ENCODE data around the gene WDR5B.
"Not testable (repeated sequence)": the region's sequence is repeated elsewhere in the genome, so short reads cannot be mapped to it uniquely, and the experiment has no call there.

WDR5B gene

DNA sequence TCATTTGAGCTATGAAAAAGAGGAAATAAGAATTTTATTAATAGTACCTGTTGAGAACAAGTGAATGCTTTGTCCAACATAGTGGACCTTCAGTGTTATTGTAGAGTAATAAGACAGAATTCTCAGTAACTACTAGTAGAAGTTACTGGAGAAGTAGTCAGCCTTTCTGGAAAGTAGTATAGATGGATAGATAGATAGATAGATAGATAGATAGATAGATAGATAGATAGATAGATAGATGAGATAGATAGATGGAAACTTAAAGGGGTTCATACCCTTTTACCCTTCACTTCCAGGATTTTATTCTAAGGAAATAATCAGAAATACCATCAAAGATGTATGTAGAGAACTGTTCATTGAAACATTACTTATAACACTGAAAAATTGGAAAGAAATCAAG is 26.7 kb downstream of the WDR5B start:
- Histone ChIP-seq H3K9ac (ENCODE audit: low read depth, low read length) (no peak overlapping the region), H3K4me3 (ENCODE audit: low read depth, low read length) (no peak overlapping the region), H3K9me3 (ENCODE audit: control insufficient read depth, insufficient read depth, low read length) (no peaks in the 10 kb centered on the region), H3K27me3 (ENCODE audit: control insufficient read depth, insufficient read depth, low read length) (no peaks in the 10 kb centered on the region), H3K4me1 (ENCODE audit: control insufficient read depth, insufficient read depth, low read length) (no peaks in the 10 kb centered on the region), H3K36me3 (ENCODE audit: control insufficient read depth, insufficient read depth, low read length) (no peaks in the 10 kb centered on the region)

DNA sequence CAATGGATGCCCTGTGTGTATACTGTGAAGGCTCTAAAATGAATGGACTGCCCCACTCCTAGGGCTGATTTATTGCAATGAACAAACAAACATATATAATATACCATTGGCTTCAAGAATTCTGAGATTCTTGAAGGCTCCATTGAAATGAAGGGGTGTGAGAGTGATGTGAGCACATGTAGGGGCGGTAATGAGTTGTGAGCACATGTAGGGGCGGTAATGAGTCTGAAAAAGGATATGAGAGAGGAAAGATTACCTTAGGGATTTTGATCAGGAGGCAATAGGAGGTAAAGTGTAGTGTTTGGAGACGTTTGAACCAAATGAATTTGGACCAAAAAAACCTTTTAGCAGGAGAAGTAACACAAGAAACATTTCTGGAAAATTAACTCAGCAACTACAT is 28.2 kb downstream of the WDR5B start:
- no peaks in the 10 kb centered on the region for H3K27me3 ChIP-seq (ENCODE audit: control insufficient read depth, insufficient read depth, low read length)
- no peak overlapping the region for H3K9ac ChIP-seq (ENCODE audit: low read depth, low read length)
- no peaks in the 10 kb centered on the region for H3K9me3 ChIP-seq (ENCODE audit: control insufficient read depth, insufficient read depth, low read length)
- H3K36me3 ChIP-seq (ENCODE audit: control insufficient read depth, insufficient read depth, low read length), result no peaks in the 10 kb centered on the region
- no peaks in the 10 kb centered on the region for H3K4me1 ChIP-seq (ENCODE audit: control insufficient read depth, insufficient read depth, low read length)
- no peak overlapping the region for H3K4me3 ChIP-seq (ENCODE audit: low read depth, low read length)

DNA sequence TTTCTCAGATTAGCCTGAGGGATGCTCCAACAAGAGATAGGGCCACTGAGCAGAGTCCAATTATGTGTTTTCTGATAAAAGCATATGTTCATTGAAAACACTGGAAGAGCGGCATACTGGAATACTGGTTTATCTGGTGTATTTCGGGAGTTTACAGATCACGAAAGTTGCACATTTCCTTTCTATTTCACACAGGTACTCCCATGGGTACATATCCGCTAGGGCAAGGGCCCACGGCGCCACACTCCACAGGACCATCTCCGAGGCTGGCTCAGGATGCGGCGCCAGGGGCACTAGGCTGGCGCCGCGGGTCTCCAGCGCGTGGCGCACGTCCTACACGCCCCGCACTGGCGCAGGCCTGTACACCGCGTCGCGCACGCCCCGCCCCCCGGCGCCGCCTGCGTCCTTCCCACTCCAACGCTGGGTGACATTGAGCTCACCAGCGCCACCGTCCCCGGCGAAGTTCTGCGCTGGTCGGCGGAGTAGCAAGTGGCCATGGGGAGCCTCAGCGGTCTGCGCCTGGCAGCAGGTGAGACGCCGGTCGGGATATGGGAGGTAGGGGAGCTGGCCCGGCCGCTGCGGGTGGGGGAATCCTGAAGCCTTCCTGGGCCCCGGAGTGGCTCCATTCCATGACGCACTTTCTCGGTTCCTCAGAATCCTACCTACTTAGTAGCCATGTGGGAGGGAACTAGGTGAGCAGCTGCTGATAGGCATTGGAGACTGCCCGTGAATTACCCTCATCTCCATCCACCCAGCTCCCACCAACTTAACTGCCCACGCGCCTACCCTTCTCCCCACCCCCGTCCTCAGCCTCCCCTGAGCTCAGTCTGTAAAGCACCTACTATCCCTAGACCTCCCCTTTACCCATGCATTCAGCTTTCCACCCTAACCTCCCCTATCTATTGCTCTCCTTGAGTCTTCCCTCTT is 31.8 kb downstream of the WDR5B start, which contains the start of gene FAM162A:
Gene FAM162A (plus strand): TSS at position 412 of the 927 bp plus-strand sequence. CDS start 84 bp downstream, at position 496.
- Histone ChIP-seq H3K27me3 (ENCODE audit: control insufficient read depth, insufficient read depth, low read length) (no peaks in the 10 kb centered on the region), H3K9me3 (ENCODE audit: control insufficient read depth, insufficient read depth, low read length) (no peaks in the 10 kb centered on the region), H3K4me1 (ENCODE audit: control insufficient read depth, insufficient read depth, low read length) (no peaks in the 10 kb centered on the region), H3K36me3 (ENCODE audit: control insufficient read depth, insufficient read depth, low read length) (no peaks in the 10 kb centered on the region), H3K9ac (ENCODE audit: low read depth, low read length) (peak within 1 kb of the TSS; percentile 86), H3K4me3 (ENCODE audit: low read depth, low read length) (peak within 1 kb of the TSS; percentile 92)

DNA sequence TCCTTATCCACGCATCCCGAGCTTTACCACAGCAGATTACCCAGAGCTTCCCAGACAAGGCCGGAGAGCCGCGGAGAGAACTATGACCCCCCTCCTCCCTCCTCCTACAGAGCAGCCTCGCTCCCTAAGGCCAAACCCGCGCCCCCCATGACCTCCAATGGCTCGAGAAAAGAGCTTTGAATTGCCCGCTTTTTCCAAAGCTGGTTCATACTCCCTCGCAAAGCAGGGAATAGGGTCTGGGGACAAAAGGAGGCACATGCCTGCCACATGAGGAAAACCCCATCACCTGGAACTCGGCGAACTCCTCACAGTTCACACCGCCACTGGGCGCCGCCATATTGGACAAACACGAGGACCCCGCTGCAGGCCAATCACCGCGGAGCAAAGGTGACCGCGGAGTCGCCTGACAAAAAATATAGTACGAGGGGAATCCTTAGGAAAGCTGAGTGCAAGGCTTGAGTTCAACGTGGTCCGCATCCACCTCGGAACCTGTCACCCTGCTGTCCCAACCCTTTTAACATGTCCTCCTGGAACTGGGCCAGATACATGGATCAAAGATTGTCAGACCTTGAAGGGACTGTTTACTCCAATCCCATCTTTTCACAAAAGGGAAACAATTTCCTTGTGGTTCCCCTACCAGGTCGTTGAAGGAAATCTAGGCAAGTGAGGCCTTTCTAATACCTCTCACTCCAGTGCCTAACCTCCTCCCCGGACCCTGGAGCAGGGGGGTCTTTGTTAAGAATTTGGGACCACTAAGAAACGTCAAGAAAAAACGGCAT is 32.8 kb downstream of the WDR5B start, which contains the start of gene MIX23:
Gene MIX23 (minus strand): TSS at position 344 of the 779 bp plus-strand sequence. CDS start 7 bp downstream, at position 337.
- no peaks in the 10 kb centered on the region for H3K27me3 ChIP-seq (ENCODE audit: control insufficient read depth, insufficient read depth, low read length)
- H3K9ac ChIP-seq (ENCODE audit: low read depth, low read length), result peak within 1 kb of the TSS; percentile 86
- no peaks in the 10 kb centered on the region for H3K4me1 ChIP-seq (ENCODE audit: control insufficient read depth, insufficient read depth, low read length)
- H3K9me3 ChIP-seq (ENCODE audit: control insufficient read depth, insufficient read depth, low read length), result no peaks in the 10 kb centered on the region
- H3K36me3 ChIP-seq (ENCODE audit: control insufficient read depth, insufficient read depth, low read length), result no peaks in the 10 kb centered on the region
- peak within 1 kb of the TSS; percentile 92 for H3K4me3 ChIP-seq (ENCODE audit: low read depth, low read length)

DNA sequence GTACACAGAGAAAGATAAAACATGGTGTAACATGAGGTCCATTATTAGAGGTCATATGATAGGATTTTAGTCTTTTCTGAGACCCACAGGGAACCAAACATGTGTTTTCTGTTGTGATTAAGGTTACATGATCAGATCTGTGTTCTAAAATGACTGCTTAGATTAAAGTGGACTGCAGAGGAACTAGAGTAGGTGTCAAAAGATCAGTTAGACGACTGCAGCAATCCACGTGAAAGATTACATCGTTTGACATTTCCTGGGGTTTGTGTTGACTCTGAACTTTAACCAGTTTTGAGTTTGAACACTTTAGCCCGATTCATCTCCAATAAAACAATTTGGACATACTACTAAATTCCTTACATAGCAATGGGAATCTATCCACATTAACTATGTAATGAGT is 37.9 kb downstream of the WDR5B start:
- Histone ChIP-seq H3K27me3 (ENCODE audit: control insufficient read depth, insufficient read depth, low read length) (no peaks in the 10 kb centered on the region), H3K36me3 (ENCODE audit: control insufficient read depth, insufficient read depth, low read length) (no peaks in the 10 kb centered on the region), H3K4me1 (ENCODE audit: control insufficient read depth, insufficient read depth, low read length) (no peaks in the 10 kb centered on the region)

DNA sequence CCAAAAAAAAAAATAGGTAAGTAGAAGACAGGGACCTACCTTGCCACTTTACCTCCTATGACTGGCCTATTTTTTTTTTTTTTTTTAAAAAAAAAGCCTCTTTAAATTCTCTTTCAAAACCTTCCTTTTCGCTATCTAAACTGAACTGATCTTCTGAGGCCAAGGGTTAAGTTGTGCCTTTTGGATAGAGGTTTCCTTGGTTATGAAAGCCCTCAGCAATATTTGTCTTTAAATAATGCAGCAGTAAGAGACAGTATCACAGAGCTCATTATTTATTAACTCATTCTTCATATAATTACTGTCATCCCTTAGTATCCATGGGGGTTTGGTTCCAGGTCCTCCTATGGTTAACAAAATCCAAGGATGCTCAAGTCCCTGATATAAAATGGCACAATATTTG is 41.8 kb downstream of the WDR5B start:
- H3K9ac ChIP-seq (ENCODE audit: low read depth, low read length), result no peak overlapping the region
- no peaks in the 10 kb centered on the region for H3K27me3 ChIP-seq (ENCODE audit: control insufficient read depth, insufficient read depth, low read length)
- no peak overlapping the region for H3K4me3 ChIP-seq (ENCODE audit: low read depth, low read length)
- no peaks in the 10 kb centered on the region for H3K9me3 ChIP-seq (ENCODE audit: control insufficient read depth, insufficient read depth, low read length)
- no peaks in the 10 kb centered on the region for H3K4me1 ChIP-seq (ENCODE audit: control insufficient read depth, insufficient read depth, low read length)
- peaks cover 2% of the 10 kb centered on the region for H3K36me3 ChIP-seq (ENCODE audit: control insufficient read depth, insufficient read depth, low read length)

More for the DNA sequence above, 37.9 kb downstream of the WDR5B start:
- Histone ChIP-seq H3K9me3 (ENCODE audit: control insufficient read depth, insufficient read depth, low read length) (no peaks in the 10 kb centered on the region), H3K9ac (ENCODE audit: low read depth, low read length) (no peak overlapping the region), H3K4me3 (ENCODE audit: low read depth, low read length) (no peak overlapping the region)

DNA sequence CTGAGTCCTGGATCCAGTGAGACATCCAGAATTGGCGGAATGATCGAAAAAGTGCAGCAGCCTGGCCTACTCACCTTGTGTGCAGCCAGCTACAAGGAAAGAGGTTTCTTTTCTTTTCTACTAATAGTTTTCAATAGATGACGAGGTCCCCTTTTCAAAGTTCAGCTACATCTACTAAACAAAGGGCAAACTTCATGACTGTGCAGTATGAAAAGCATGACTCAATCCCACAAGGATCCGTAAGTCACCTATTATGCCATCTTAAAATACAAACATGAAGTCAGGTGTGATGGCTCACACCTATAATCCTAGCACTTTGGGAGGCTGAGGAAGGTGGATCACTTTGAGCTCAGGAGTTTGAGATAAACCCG is 49.5 kb downstream of the WDR5B start:
- Histone ChIP-seq H3K9me3 (ENCODE audit: control insufficient read depth, insufficient read depth, low read length) (no peaks in the 10 kb centered on the region), H3K9ac (ENCODE audit: low read depth, low read length) (no peak overlapping the region), H3K27me3 (ENCODE audit: control insufficient read depth, insufficient read depth, low read length) (no peaks in the 10 kb centered on the region), H3K4me1 (ENCODE audit: control insufficient read depth, insufficient read depth, low read length) (no peaks in the 10 kb centered on the region), H3K4me3 (ENCODE audit: low read depth, low read length) (no peak overlapping the region), H3K36me3 (ENCODE audit: control insufficient read depth, insufficient read depth, low read length) (peaks cover 2% of the 10 kb centered on the region)

DNA sequence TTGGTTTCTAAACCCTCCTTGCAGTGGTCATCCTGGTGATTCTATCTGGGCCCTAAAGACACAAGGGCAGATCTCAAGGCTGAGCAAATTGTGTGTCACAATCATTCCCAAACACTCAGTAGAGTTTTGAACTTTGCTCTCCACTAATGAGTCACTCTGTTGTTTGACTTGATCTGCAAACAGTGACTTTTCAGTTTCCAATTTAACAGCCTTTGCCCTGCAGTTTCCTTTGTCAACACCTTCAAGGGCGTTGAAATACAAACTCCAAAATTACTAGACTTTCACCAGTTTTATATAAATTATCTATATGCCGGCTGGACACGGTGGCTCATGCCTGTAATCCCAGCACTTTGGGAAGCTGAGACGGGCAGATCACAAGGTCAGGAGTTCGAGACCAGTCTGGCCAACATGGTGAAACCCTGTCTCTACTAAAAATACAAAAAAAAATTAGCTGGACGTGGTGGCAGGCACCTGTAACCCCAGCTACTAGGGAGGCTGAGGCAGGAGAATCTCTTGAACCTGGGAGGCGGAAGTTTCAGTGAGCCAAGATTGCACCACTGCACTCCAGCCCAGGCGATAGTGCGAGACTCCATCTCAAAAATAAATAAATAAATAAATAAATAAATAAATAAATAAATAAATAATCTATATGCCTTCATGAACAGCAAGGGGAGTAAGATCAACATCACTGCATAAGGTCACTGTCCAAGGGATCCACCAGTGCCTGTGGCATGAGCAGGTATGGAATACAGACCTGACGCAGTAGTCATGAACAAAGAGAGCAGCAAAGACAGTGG is 50.1 kb downstream of the WDR5B start:
- not testable (repeated sequence) for H3K9ac ChIP-seq (ENCODE audit: low read depth, low read length); H3K4me1 ChIP-seq (ENCODE audit: control insufficient read depth, insufficient read depth, low read length); H3K4me3 ChIP-seq (ENCODE audit: low read depth, low read length); H3K9me3 ChIP-seq (ENCODE audit: control insufficient read depth, insufficient read depth, low read length); H3K36me3 ChIP-seq (ENCODE audit: control insufficient read depth, insufficient read depth, low read length); H3K27me3 ChIP-seq (ENCODE audit: control insufficient read depth, insufficient read depth, low read length)

DNA sequence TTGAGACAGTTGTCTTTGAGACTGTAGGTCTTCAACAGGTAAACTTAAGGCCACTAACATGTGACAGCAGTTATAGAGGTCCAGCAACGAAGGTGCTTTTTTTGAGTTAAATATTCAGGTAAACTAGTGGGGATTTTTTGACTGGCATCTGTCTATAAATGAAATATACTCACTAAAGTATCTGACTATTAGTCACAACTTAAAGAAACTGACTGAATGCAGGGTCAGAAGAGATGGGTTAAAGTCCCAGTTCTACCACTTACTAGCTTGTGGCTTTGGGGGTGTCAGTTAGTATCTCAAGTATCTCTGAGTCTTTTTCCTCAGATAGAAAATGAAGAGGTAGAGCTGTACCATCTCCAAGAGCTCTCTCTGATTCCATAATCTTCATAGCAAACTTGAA is 50.8 kb downstream of the WDR5B start:
- H3K27me3 ChIP-seq (ENCODE audit: control insufficient read depth, insufficient read depth, low read length), result no peaks in the 10 kb centered on the region
- H3K9ac ChIP-seq (ENCODE audit: low read depth, low read length), result no peak overlapping the region
- H3K4me1 ChIP-seq (ENCODE audit: control insufficient read depth, insufficient read depth, low read length), result no peaks in the 10 kb centered on the region
- H3K36me3 ChIP-seq (ENCODE audit: control insufficient read depth, insufficient read depth, low read length), result peaks cover 2% of the 10 kb centered on the region
- H3K4me3 ChIP-seq (ENCODE audit: low read depth, low read length), result no peak overlapping the region
- H3K9me3 ChIP-seq (ENCODE audit: control insufficient read depth, insufficient read depth, low read length), result no peaks in the 10 kb centered on the region

DNA sequence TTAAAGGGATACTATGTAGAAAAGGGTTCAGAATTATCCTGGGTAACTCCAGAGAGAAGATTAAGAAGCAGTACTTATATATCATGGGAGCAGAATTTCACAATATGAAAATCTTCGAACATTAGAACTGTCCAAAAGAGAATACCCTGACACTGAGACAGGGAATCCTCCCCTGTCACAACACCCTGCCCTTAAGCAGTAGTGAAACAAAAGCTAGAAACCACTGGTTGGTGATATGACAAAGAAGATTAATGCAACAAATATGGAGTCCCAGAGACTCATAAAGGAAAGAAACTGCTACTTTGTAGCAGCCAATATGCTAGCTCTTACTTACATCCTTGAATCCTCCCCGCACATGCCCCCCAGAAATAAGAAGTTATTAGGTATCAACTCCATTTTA is 51.4 kb downstream of the WDR5B start:
- H3K4me1 ChIP-seq (ENCODE audit: control insufficient read depth, insufficient read depth, low read length), result no peaks in the 10 kb centered on the region
- H3K27me3 ChIP-seq (ENCODE audit: control insufficient read depth, insufficient read depth, low read length), result no peaks in the 10 kb centered on the region
- no peak overlapping the region for H3K4me3 ChIP-seq (ENCODE audit: low read depth, low read length)
- H3K9ac ChIP-seq (ENCODE audit: low read depth, low read length), result no peak overlapping the region
- H3K36me3 ChIP-seq (ENCODE audit: control insufficient read depth, insufficient read depth, low read length), result peaks cover 2% of the 10 kb centered on the region
- no peaks in the 10 kb centered on the region for H3K9me3 ChIP-seq (ENCODE audit: control insufficient read depth, insufficient read depth, low read length)
